HG03196 (cell line): ENCODE measurements around the gene LDLRAD4.

Experiments used
- ATAC-seq: cut with Tn5 transposase; IDR thresholded peaks from one replicate; pipeline ENCODE4 v1.9.1; 2021; ENCODE audit not compliant: unreplicated experiment

LDLRAD4 gene

GRCh38 chr18:13454363-13455150 is 236.0 kb downstream of the LDLRAD4 start:
- no peak for ATAC-seq

- ATAC-seq: no peak
Observed at GRCh38 chr18:13455471-13455870, 236.9 kb downstream of the LDLRAD4 start.

- ATAC-seq: no peak
Observed at GRCh38 chr18:13455960-13456481, 237.5 kb downstream of the LDLRAD4 start.

- ATAC-seq: no peak
Observed at GRCh38 chr18:13456736-13457271, 238.2 kb downstream of the LDLRAD4 start.

- no peak for ATAC-seq
Observed at GRCh38 chr18:13457327-13457726, 238.8 kb downstream of the LDLRAD4 start.

- no peak for ATAC-seq
Observed at GRCh38 chr18:13460946-13461345, 242.4 kb downstream of the LDLRAD4 start.

- no peak for ATAC-seq
Observed at GRCh38 chr18:13461469-13461868, 242.9 kb downstream of the LDLRAD4 start.

GRCh38 chr18:13461936-13462335 is 243.4 kb downstream of the LDLRAD4 start:
- ATAC-seq: no peak

- ATAC-seq: no peak
Observed at GRCh38 chr18:13462686-13463085, 244.1 kb downstream of the LDLRAD4 start.

- no peak for ATAC-seq
Observed at GRCh38 chr18:13463526-13464210, 245.1 kb downstream of the LDLRAD4 start.

- ATAC-seq: peak; percentile 98
Observed at GRCh38 chr18:13464432-13465123, 246.0 kb downstream of the LDLRAD4 start.

- peak; percentile 30 for ATAC-seq
Observed at GRCh38 chr18:13465124-13465446, 246.5 kb downstream of the LDLRAD4 start.

GRCh38 chr18:13465476-13465875 is 246.9 kb downstream of the LDLRAD4 start:
- ATAC-seq: no peak

GRCh38 chr18:13470516-13471197 is 252.1 kb downstream of the LDLRAD4 start:
- ATAC-seq: no peak

GRCh38 chr18:13471198-13471845 is 252.8 kb downstream of the LDLRAD4 start:
- no peak for ATAC-seq

GRCh38 chr18:13471971-13472628 is 253.5 kb downstream of the LDLRAD4 start:
- ATAC-seq: no peak

- ATAC-seq: no peak
Observed at GRCh38 chr18:13473751-13474150, 255.2 kb downstream of the LDLRAD4 start.

GRCh38 chr18:13474336-13474735 is 255.8 kb downstream of the LDLRAD4 start:
- ATAC-seq: no peak

- ATAC-seq: no peak
Observed at GRCh38 chr18:13474907-13475545, 256.5 kb downstream of the LDLRAD4 start.
